ENCODE data around the gene FAM83G.

- TF ChIP-seq POLR2AphosphoS5 (IDR thresholded peaks at IDR 0.05; ENCODE audit: low read depth, low read length) (no peak), POLR2A (IDR thresholded peaks at IDR 0.05; ENCODE audit: low read depth, low read length) (no peak)
Observed at GRCh38 chr17:18957831-18958230, 46.7 kb downstream of the FAM83G start.

All from GM12892 (cell line).